ENCODE data around the gene CPT1C.

DNA sequence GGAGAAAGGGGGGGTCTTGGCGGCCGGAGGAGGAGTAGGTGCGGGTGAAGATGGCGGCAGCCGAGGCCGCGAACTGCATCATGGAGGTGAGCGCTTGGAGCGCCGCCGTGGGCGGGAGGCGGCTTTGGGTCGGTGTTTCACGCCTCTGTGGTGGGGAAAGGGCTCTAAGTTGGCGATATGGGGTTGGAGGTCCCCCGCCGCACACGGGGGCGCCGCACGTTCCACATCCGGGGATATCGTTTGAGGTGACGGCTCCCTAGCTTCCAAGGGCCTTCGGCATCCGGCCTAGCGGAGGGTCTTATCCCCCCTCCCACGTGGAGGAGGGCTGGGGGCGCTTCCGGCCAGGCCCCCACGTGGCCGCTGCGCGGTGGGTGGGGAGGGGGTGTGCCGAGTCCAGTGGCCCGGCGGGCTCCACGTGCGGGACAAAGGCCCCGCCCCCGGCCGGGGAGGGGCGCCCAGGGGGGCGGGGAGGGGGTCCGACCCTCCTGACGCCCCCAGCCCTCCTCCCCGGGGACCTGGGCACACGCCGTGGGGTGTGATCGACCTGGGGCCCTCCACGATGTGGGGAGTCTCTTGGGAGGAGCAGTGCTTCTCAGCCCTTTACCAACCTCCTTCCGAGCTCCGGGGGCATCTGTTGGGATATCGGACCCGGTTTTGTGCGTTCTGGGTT, 13.6 kb upstream of the CPT1C start, which contains the start of gene PRMT1:
- TF ChIP-seq MAX (IDR thresholded peaks at IDR 0.05) (peak; percentile 20), TAF1 (conservative IDR thresholded peaks at IDR 0.05) (no peak), REST (IDR thresholded peaks at IDR 0.05) (no peak), YY1 (IDR thresholded peaks at IDR 0.05) (no peak), JUND (IDR thresholded peaks at IDR 0.05) (peak in 1 of 2 donors; percentile 6)
- TF ChIP-seq, protein P1, sequence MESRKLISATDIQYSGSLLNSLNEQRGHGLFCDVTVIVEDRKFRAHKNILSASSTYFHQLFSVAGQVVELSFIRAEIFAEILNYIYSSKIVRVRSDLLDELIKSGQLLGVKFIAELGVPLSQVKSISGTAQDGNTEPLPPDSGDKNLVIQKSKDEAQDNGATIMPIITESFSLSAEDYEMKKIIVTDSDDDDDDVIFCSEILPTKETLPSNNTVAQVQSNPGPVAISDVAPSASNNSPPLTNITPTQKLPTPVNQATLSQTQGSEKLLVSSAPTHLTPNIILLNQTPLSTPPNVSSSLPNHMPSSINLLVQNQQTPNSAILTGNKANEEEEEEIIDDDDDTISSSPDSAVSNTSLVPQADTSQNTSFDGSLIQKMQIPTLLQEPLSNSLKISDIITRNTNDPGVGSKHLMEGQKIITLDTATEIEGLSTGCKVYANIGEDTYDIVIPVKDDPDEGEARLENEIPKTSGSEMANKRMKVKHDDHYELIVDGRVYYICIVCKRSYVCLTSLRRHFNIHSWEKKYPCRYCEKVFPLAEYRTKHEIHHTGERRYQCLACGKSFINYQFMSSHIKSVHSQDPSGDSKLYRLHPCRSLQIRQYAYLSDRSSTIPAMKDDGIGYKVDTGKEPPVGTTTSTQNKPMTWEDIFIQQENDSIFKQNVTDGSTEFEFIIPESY (IDR thresholded peaks at IDR 0.05), result no peak
- TF ChIP-seq, protein P2, sequence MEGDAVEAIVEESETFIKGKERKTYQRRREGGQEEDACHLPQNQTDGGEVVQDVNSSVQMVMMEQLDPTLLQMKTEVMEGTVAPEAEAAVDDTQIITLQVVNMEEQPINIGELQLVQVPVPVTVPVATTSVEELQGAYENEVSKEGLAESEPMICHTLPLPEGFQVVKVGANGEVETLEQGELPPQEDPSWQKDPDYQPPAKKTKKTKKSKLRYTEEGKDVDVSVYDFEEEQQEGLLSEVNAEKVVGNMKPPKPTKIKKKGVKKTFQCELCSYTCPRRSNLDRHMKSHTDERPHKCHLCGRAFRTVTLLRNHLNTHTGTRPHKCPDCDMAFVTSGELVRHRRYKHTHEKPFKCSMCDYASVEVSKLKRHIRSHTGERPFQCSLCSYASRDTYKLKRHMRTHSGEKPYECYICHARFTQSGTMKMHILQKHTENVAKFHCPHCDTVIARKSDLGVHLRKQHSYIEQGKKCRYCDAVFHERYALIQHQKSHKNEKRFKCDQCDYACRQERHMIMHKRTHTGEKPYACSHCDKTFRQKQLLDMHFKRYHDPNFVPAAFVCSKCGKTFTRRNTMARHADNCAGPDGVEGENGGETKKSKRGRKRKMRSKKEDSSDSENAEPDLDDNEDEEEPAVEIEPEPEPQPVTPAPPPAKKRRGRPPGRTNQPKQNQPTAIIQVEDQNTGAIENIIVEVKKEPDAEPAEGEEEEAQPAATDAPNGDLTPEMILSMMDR (IDR thresholded peaks at IDR 0.05; ENCODE audit: low read depth, low read length, missing input control), result no peak

All from liver (tissue), 3 donors.